ENCODE measurements around the gene GUSB. TPM values are rescaled to one million over a fixed set of nuclear protein-coding genes. Genes with fewer than 3 reads are reported as not detected.

Gene GUSB
- total and polyA plus RNA-seq, 4 donors, result 45.2 to 94.7 (median 53.0) TPM

DNA sequence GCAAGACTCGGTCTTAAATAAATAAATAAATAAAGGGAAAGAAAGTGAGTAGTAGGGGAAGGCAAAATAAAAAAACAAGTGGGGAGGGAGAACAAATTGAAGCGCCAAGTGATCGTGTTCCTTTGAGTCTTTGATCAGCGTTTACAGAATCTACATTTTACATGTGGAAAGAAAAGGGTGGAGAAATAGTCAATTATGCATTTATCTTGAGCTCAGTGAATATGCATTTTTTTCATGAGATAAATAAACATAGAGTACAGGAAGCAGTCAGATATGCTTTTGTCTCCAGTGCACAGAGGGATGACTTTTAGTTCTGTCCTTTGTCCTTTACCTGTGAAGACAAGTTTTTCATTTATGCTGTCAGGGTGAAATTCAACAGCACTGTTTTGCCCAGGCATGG, 6.1 kb upstream of the GUSB start:
- no peaks in the 10 kb centered on the region for H3K36me3 ChIP-seq (ENCODE audit: control insufficient read depth in 4 of 4, insufficient read depth in 3 of 4, low read depth in 1 of 4, low read length in 3 of 4)
- H3K27me3 ChIP-seq (ENCODE audit: control insufficient read depth in 4 of 4, insufficient read depth in 4 of 4, low read length in 3 of 4), result no peaks in the 10 kb centered on the region
- no peaks in the 10 kb centered on the region for H3K9me3 ChIP-seq (ENCODE audit: control insufficient read depth in 4 of 4, low read length in 3 of 4)
- no peak overlapping the region for H3K4me3 ChIP-seq (ENCODE audit: low read depth in 1 of 3, low read length in 3 of 3)
- TF ChIP-seq TAF1 (conservative IDR thresholded peaks at IDR 0.05) (no peak), NR2F2 (IDR thresholded peaks at IDR 0.05) (no peak), HNF4G (IDR thresholded peaks at IDR 0.05) (no peak), GABPA (IDR thresholded peaks at IDR 0.05 in 1 of 2, conservative IDR thresholded peaks at IDR 0.05 in 1 of 2) (no peak), FOXA2 (IDR thresholded peaks at IDR 0.05) (no peak), SP1 (IDR thresholded peaks at IDR 0.05) (no peak), YY1 (IDR thresholded peaks at IDR 0.05) (no peak)
- 93% methylated on average over 4 of the region's 4 CpGs for WGBS
- DNase-seq (ENCODE audit: low spot score), result no peak
- no peaks in the 10 kb centered on the region for H3K4me1 ChIP-seq (ENCODE audit: control insufficient read depth in 4 of 4, insufficient read depth in 4 of 4, low read length in 3 of 4)
- no peak overlapping the region for H3K27ac ChIP-seq (ENCODE audit: low read depth in 1 of 2, low read length in 2 of 2)
- no peak overlapping the region for H3K9ac ChIP-seq (ENCODE audit: low read depth in 1 of 2, low read length in 2 of 2)

DNA sequence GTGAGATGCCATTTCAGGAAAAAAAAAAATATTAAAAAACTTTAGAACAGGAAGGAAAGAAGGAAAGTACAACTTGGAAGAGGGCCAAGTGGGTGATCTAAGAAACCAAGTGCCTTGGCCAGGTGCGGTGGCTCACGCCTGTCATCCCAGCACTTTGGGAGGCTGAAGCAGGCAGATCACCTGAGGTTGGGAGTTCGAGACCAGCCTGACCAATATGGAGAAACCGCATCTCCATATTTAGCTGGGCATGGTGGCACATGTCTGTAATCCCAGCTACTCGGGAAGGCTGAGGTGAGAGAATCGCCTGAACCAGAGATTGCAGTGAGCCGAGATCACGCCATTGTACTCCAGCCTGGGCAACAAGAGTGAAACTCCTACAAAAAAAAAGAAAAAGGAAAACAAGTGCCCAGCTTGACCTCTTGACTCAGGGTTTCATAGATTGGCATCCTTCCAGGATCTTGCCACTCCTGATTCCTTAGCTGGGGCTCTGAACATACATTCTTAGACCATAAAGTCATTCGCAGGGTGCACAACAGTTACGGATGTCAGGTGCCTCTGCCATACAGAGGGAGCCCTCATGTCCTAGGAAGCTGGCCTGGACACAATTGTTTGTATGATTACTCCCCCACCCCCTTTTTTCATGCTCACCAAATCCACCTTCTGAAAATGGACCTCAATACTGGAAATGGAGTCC, 2.1 kb upstream of the GUSB start:
- Histone ChIP-seq H3K4me1 (ENCODE audit: control insufficient read depth in 4 of 4, insufficient read depth in 4 of 4, low read length in 3 of 4) (peaks cover 0 to 17% (median 9%) of the 10 kb centered on the region in 4 donors), H3K27me3 (ENCODE audit: control insufficient read depth in 4 of 4, insufficient read depth in 4 of 4, low read length in 3 of 4) (no peaks in the 10 kb centered on the region), H3K9me3 (ENCODE audit: control insufficient read depth in 4 of 4, low read length in 3 of 4) (no peaks in the 10 kb centered on the region), H3K36me3 (ENCODE audit: control insufficient read depth in 4 of 4, insufficient read depth in 3 of 4, low read depth in 1 of 4, low read length in 3 of 4) (peaks cover 2 to 5% (median 3%) of the 10 kb centered on the region in 4 donors), H3K27ac (ENCODE audit: low read depth in 1 of 2, low read length in 2 of 2) (no peak overlapping the region), H3K4me3 (ENCODE audit: low read depth in 1 of 3, low read length in 3 of 3) (no peak overlapping the region), H3K9ac (ENCODE audit: low read depth in 1 of 2, low read length in 2 of 2) (no peak overlapping the region)
- DNase-seq (ENCODE audit: low spot score), result no peak
- TF ChIP-seq, protein P1, sequence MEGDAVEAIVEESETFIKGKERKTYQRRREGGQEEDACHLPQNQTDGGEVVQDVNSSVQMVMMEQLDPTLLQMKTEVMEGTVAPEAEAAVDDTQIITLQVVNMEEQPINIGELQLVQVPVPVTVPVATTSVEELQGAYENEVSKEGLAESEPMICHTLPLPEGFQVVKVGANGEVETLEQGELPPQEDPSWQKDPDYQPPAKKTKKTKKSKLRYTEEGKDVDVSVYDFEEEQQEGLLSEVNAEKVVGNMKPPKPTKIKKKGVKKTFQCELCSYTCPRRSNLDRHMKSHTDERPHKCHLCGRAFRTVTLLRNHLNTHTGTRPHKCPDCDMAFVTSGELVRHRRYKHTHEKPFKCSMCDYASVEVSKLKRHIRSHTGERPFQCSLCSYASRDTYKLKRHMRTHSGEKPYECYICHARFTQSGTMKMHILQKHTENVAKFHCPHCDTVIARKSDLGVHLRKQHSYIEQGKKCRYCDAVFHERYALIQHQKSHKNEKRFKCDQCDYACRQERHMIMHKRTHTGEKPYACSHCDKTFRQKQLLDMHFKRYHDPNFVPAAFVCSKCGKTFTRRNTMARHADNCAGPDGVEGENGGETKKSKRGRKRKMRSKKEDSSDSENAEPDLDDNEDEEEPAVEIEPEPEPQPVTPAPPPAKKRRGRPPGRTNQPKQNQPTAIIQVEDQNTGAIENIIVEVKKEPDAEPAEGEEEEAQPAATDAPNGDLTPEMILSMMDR (IDR thresholded peaks at IDR 0.05; ENCODE audit: low read depth, low read length, missing input control), result no peak
- no peak for TF ChIP-seq JUND (IDR thresholded peaks at IDR 0.05)
- TF ChIP-seq EGR1 (IDR thresholded peaks at IDR 0.05; ENCODE audit: low read depth in 2 of 2), result no peak
- TF ChIP-seq FOXA1 (IDR thresholded peaks at IDR 0.05), result no peak
- TF ChIP-seq NR2F2 (IDR thresholded peaks at IDR 0.05), result no peak
- no peak for TF ChIP-seq TAF1 (conservative IDR thresholded peaks at IDR 0.05)
- no peak for TF ChIP-seq GABPA (IDR thresholded peaks at IDR 0.05 in 1 of 2, conservative IDR thresholded peaks at IDR 0.05 in 1 of 2)
- no peak for TF ChIP-seq YY1 (IDR thresholded peaks at IDR 0.05)
- TF ChIP-seq, protein P2, sequence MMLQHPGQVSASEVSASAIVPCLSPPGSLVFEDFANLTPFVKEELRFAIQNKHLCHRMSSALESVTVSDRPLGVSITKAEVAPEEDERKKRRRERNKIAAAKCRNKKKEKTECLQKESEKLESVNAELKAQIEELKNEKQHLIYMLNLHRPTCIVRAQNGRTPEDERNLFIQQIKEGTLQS (IDR thresholded peaks at IDR 0.05), result no peak
- WGBS, result 94% methylated on average over 10 of the region's 10 CpGs

DNA sequence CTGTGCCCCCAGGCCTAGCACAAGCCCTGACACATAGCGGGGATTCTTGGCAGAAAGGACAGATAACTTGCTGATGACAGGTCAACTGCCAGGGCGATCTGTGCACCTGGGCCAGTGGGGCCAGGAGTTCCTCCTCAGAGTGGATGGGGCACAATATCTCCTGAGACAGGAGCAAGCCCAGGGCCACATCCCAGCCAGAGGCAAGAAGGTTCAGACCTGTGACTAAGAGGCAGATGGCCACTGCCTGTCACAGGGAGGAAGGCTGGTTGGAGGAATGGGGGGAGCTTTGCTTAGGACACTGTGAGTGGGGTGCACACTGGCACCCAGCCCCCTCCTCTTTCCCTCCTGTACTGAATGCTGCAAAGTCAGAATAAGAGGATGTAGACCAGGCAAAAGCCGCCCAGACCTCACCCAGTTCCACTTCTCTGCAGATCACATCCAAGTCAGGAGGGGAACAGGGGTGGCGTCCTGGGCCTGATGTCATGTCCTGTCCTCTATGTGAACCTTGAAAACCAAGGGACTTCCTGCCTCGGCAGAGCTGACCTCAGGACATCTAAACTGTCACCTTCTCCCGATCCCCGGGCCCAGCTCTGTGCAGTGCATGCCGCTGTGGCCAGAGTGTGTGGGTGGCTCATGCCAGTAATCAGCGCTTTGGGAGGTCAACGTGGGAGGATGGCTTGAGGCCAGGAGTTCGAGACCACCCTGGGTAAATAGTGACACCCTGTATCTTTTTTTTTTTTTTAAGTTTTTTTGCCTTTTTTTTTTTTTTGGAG, 1.3 kb downstream of the GUSB start:
- Histone ChIP-seq H3K4me3 (ENCODE audit: low read depth in 1 of 3, low read length in 3 of 3) (peak overlapping the region; percentile 78 to 94 (median 92)), H3K36me3 (ENCODE audit: control insufficient read depth in 4 of 4, insufficient read depth in 3 of 4, low read depth in 1 of 4, low read length in 3 of 4) (peaks cover 4 to 21% (median 7%) of the 10 kb centered on the region in 4 donors), H3K27me3 (ENCODE audit: control insufficient read depth in 4 of 4, insufficient read depth in 4 of 4, low read length in 3 of 4) (no peaks in the 10 kb centered on the region), H3K9ac (ENCODE audit: low read depth in 1 of 2, low read length in 2 of 2) (peak overlapping the region; percentile 25 to 85), H3K27ac (ENCODE audit: low read depth in 1 of 2, low read length in 2 of 2) (peak overlapping the region; percentile 74 to 82), H3K9me3 (ENCODE audit: control insufficient read depth in 4 of 4, low read length in 3 of 4) (no peaks in the 10 kb centered on the region), H3K4me1 (ENCODE audit: control insufficient read depth in 4 of 4, insufficient read depth in 4 of 4, low read length in 3 of 4) (peaks cover 0 to 17% (median 9%) of the 10 kb centered on the region in 4 donors)
- WGBS, result 22% methylated on average over 11 of the region's 11 CpGs
- DNase-seq (ENCODE audit: low spot score), result peak; percentile 45
- TF ChIP-seq YY1 (IDR thresholded peaks at IDR 0.05) (peak; percentile 71), FOXA1 (IDR thresholded peaks at IDR 0.05) (no peak), JUND (IDR thresholded peaks at IDR 0.05) (peak in 1 of 2 donors; percentile 42), HNF4G (IDR thresholded peaks at IDR 0.05) (no peak), HNF4A (conservative IDR thresholded peaks at IDR 0.05) (no peak), TAF1 (conservative IDR thresholded peaks at IDR 0.05) (no peak), SP1 (IDR thresholded peaks at IDR 0.05) (peak; percentile 71), GABPA (IDR thresholded peaks at IDR 0.05 in 1 of 2, conservative IDR thresholded peaks at IDR 0.05 in 1 of 2) (peak; percentile 37 to 77), NR2F2 (IDR thresholded peaks at IDR 0.05) (peak; percentile 67), RAD21 (IDR thresholded peaks at IDR 0.05) (no peak)
- TF ChIP-seq, protein P3, sequence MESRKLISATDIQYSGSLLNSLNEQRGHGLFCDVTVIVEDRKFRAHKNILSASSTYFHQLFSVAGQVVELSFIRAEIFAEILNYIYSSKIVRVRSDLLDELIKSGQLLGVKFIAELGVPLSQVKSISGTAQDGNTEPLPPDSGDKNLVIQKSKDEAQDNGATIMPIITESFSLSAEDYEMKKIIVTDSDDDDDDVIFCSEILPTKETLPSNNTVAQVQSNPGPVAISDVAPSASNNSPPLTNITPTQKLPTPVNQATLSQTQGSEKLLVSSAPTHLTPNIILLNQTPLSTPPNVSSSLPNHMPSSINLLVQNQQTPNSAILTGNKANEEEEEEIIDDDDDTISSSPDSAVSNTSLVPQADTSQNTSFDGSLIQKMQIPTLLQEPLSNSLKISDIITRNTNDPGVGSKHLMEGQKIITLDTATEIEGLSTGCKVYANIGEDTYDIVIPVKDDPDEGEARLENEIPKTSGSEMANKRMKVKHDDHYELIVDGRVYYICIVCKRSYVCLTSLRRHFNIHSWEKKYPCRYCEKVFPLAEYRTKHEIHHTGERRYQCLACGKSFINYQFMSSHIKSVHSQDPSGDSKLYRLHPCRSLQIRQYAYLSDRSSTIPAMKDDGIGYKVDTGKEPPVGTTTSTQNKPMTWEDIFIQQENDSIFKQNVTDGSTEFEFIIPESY (IDR thresholded peaks at IDR 0.05), result no peak
- TF ChIP-seq, protein P1 (IDR thresholded peaks at IDR 0.05; ENCODE audit: low read depth, low read length, missing input control), result no peak

Data from liver (tissue), 9 donors.